Body of pancreas (tissue), 4 donors: Measurements from ENCODE around the gene IL20RA.

Experiments used
- CTCF ChIP-seq, 7 experiments: fragments of 450-650 bp in 4 of 7; fragments of 200-600 bp in 3 of 7; sonication (generic) in 3 of 7; IDR thresholded peaks; one replicate each; pipeline ENCODE4 v1.5.1; 2016 to 2019; ENCODE audit warnings: antibody characterized with exemption in 7 of 7
- POLR2A ChIP-seq, 3 donors: fragments of 450-650 bp; IDR thresholded peaks; one replicate each; pipeline ENCODE4 v1.6.1; 2016; ENCODE audit warnings: antibody characterized with exemption in 3 of 3, mild to moderate bottlenecking in 2 of 3

GRCh38 chr6:137024237-137024990, 20.4 kb downstream of the IL20RA start:
- no peak for TF ChIP-seq CTCF (IDR thresholded peaks at IDR 0.05)
- TF ChIP-seq POLR2A (IDR thresholded peaks at IDR 0.05), result no peak
